ENCODE data around the gene SMARCA4.

- TF ChIP-seq, protein P1, sequence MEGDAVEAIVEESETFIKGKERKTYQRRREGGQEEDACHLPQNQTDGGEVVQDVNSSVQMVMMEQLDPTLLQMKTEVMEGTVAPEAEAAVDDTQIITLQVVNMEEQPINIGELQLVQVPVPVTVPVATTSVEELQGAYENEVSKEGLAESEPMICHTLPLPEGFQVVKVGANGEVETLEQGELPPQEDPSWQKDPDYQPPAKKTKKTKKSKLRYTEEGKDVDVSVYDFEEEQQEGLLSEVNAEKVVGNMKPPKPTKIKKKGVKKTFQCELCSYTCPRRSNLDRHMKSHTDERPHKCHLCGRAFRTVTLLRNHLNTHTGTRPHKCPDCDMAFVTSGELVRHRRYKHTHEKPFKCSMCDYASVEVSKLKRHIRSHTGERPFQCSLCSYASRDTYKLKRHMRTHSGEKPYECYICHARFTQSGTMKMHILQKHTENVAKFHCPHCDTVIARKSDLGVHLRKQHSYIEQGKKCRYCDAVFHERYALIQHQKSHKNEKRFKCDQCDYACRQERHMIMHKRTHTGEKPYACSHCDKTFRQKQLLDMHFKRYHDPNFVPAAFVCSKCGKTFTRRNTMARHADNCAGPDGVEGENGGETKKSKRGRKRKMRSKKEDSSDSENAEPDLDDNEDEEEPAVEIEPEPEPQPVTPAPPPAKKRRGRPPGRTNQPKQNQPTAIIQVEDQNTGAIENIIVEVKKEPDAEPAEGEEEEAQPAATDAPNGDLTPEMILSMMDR (IDR thresholded peaks at IDR 0.05) = no peak
- no peak for TF ChIP-seq POLR2A (IDR thresholded peaks at IDR 0.05)
Measured at GRCh38 chr19:11111771-11112144, 150.9 kb downstream of the SMARCA4 start.

All from Peyer's patch (tissue), 4 donors.